Measurements from ENCODE around the gene PLGRKT.

DNA sequence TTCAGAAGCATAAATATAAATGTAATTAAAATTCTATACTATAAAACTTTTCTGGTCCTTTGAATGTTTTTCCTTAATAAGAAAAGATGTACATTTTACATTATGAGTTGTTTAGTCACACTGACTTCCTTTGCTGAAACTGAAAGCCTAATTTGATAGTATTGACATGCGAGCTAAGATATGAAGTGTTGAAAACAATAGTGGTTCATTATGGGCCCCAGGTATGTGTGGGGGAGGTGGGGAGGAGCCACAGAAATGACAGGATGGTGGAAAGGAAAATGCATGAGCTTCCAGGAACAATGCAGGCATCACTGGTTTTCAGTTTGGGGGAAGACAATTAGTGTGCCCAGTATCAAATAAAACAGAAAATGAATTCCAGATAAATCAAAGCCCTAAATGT, 62.6 kb downstream of the PLGRKT start:
- TF ChIP-seq, protein P1, sequence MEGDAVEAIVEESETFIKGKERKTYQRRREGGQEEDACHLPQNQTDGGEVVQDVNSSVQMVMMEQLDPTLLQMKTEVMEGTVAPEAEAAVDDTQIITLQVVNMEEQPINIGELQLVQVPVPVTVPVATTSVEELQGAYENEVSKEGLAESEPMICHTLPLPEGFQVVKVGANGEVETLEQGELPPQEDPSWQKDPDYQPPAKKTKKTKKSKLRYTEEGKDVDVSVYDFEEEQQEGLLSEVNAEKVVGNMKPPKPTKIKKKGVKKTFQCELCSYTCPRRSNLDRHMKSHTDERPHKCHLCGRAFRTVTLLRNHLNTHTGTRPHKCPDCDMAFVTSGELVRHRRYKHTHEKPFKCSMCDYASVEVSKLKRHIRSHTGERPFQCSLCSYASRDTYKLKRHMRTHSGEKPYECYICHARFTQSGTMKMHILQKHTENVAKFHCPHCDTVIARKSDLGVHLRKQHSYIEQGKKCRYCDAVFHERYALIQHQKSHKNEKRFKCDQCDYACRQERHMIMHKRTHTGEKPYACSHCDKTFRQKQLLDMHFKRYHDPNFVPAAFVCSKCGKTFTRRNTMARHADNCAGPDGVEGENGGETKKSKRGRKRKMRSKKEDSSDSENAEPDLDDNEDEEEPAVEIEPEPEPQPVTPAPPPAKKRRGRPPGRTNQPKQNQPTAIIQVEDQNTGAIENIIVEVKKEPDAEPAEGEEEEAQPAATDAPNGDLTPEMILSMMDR (IDR thresholded peaks at IDR 0.05): no peak
- TF ChIP-seq POLR2A (IDR thresholded peaks at IDR 0.05): no peak
